ENCODE measurements around the gene SPINT3. TPM values are rescaled to one million over a fixed set of nuclear protein-coding genes. Genes with fewer than 3 reads are reported as not detected.

SPINT3 gene
- polyA plus RNA-seq, 1 experiment = not detected

- H3K36me3 ChIP-seq (ENCODE audit: control insufficient read depth, insufficient read depth, low read length) = no peaks in the 10 kb centered on the region
- no peak for DNase-seq (ENCODE audit: low read depth)
- ChIA-PET POLR2A (no interaction called here), CTCF (no interaction called here)
- no peak for TF ChIP-seq CTCF (IDR thresholded peaks at IDR 0.05; ENCODE audit: insufficient read depth, low read depth, low read length)
- no peaks in the 10 kb centered on the region; the same call in 1 of the 2 replicates for H3K27me3 ChIP-seq (ENCODE audit: control insufficient read depth, insufficient read depth, low read length)
- H3K4me3 ChIP-seq (ENCODE audit: low read depth, low read length) = no peak overlapping the region
Observed at GRCh38 chr20:45495501-45495941, 19.9 kb downstream of the SPINT3 start.

GRCh38 chr20:45489083-45489531 is 26.3 kb downstream of the SPINT3 start:
- DNase-seq (ENCODE audit: low read depth) = no peak
- Histone ChIP-seq H3K36me3 (ENCODE audit: control insufficient read depth, insufficient read depth, low read length) (no peaks in the 10 kb centered on the region), H3K4me3 (ENCODE audit: low read depth, low read length) (no peak overlapping the region), H3K27me3 (ENCODE audit: control insufficient read depth, insufficient read depth, low read length) (peaks cover 9% of the 10 kb centered on the region)
- no peak for TF ChIP-seq CTCF (IDR thresholded peaks at IDR 0.05; ENCODE audit: insufficient read depth, low read depth, low read length)
- ChIA-PET CTCF (no interaction called here), POLR2A (no interaction called here)

- ChIA-PET CTCF (no interaction called here), POLR2A (no interaction called here)
- no peaks in the 10 kb centered on the region for H3K36me3 ChIP-seq (ENCODE audit: control insufficient read depth, insufficient read depth, low read length)
- DNase-seq (ENCODE audit: low read depth) = no peak
- TF ChIP-seq CTCF (IDR thresholded peaks at IDR 0.05; ENCODE audit: insufficient read depth, low read depth, low read length) = no peak
- H3K27me3 ChIP-seq (ENCODE audit: control insufficient read depth, insufficient read depth, low read length) = peaks cover 9% of the 10 kb centered on the region
- H3K4me3 ChIP-seq (ENCODE audit: low read depth, low read length) = no peak overlapping the region
Observed at GRCh38 chr20:45487231-45487635, 28.2 kb downstream of the SPINT3 start.

- no peak for TF ChIP-seq CTCF (IDR thresholded peaks at IDR 0.05; ENCODE audit: insufficient read depth, low read depth, low read length)
- no peak for DNase-seq (ENCODE audit: low read depth)
- no peak overlapping the region for H3K4me3 ChIP-seq (ENCODE audit: low read depth, low read length)
- ChIA-PET CTCF (interaction anchor here (1.2 to 1.6 kb wide), 2 partner anchors 33 to 49 kb away, joined by 3 to 4 read pairs; no protein-coding TSS in a partner anchor), POLR2A (no interaction called here)
- H3K36me3 ChIP-seq (ENCODE audit: control insufficient read depth, insufficient read depth, low read length) = no peaks in the 10 kb centered on the region
- peaks cover 9% of the 10 kb centered on the region for H3K27me3 ChIP-seq (ENCODE audit: control insufficient read depth, insufficient read depth, low read length)
Observed at GRCh38 chr20:45485388-45485787, 30.0 kb downstream of the SPINT3 start.

- POLR2A ChIA-PET = no interaction called here
- H3K27me3 ChIP-seq (ENCODE audit: control insufficient read depth, insufficient read depth, low read length) = peaks cover 9% of the 10 kb centered on the region
- CTCF ChIA-PET = interaction anchor here (1.4 to 1.6 kb wide), 2 partner anchors 32 to 34 kb away, joined by 3 to 4 read pairs; no protein-coding TSS in a partner anchor
- H3K36me3 ChIP-seq (ENCODE audit: control insufficient read depth, insufficient read depth, low read length) = no peaks in the 10 kb centered on the region
- no peak overlapping the region for H3K4me3 ChIP-seq (ENCODE audit: low read depth, low read length)
- no peak for TF ChIP-seq CTCF (IDR thresholded peaks at IDR 0.05; ENCODE audit: insufficient read depth, low read depth, low read length)
- DNase-seq (ENCODE audit: low read depth) = no peak
Observed at GRCh38 chr20:45484676-45485075, 30.7 kb downstream of the SPINT3 start.

Data from BJ (cell line).